Nephron (organoid): Measurements from ENCODE around the gene MAPRE3.

Experiments
- H3K27ac Mint-ChIP-seq, 3 experiments: 2 replicates each; pipeline ENCODE4 v1.8.0; 2020; ENCODE audit warnings: mixed read lengths in 3 of 3, mild to moderate bottlenecking in 2 of 3, moderate library complexity in 1 of 3
- H3K27me3 Mint-ChIP-seq: 2 replicates; pipeline ENCODE4 v1.8.0; 2021; ENCODE audit warnings: low read depth, mild to moderate bottlenecking, moderate library complexity, mixed read lengths
- H3K36me3 Mint-ChIP-seq: 2 replicates; pipeline ENCODE4 v1.8.0; 2020; ENCODE audit warnings: low read depth, mixed read lengths
- H3K4me1 Mint-ChIP-seq: 2 replicates; pipeline ENCODE4 v1.8.0; 2020; ENCODE audit warnings: mixed read lengths
- H3K4me3 Mint-ChIP-seq, 3 experiments: 2 replicates each; pipeline ENCODE4 v1.8.0; 2020; ENCODE audit warnings: mild to moderate bottlenecking in 3 of 3, mixed read lengths in 3 of 3, moderate library complexity in 2 of 3
- H3K9me3 Mint-ChIP-seq: 2 replicates; pipeline ENCODE4 v1.8.0; 2020; ENCODE audit warnings: mixed read lengths
- CTCF ChIP-seq, 3 experiments: fragments of 200-600 bp; sonication (generic); IDR thresholded peaks; one replicate each; pipeline ENCODE4 v1.5.0; 2021; ENCODE audit warnings: antibody characterized with exemption in 3 of 3; ENCODE audit not compliant: unreplicated experiment in 3 of 3

MAPRE3 gene

GRCh38 chr2:27010139-27010538, 39.7 kb downstream of the MAPRE3 start:
- Mint-ChIP-seq H3K27ac (no peak overlapping the region), H3K9me3 (no peaks in the 10 kb centered on the region), H3K4me1 (no peaks in the 10 kb centered on the region), H3K36me3 (peaks cover 5% of the 10 kb centered on the region), H3K4me3 (no peak overlapping the region), H3K27me3 (no peaks in the 10 kb centered on the region)
- no peak for TF ChIP-seq CTCF (IDR thresholded peaks at IDR 0.05; ENCODE audit: unreplicated experiment in 3 of 3)

- peaks cover 3% of the 10 kb centered on the region for H3K27me3 Mint-ChIP-seq
- peaks cover 20% of the 10 kb centered on the region for H3K4me1 Mint-ChIP-seq
- peaks cover 5% of the 10 kb centered on the region for H3K36me3 Mint-ChIP-seq
- no peak overlapping the region for H3K4me3 Mint-ChIP-seq
- H3K9me3 Mint-ChIP-seq: no peaks in the 10 kb centered on the region
- no peak overlapping the region for H3K27ac Mint-ChIP-seq
- TF ChIP-seq CTCF (IDR thresholded peaks at IDR 0.05; ENCODE audit: unreplicated experiment in 3 of 3): no peak
These were observed 43.3 kb downstream of the MAPRE3 start for GRCh38 chr2:27013738-27014137.

- Mint-ChIP-seq H3K36me3 (peaks cover 5% of the 10 kb centered on the region), H3K9me3 (no peaks in the 10 kb centered on the region), H3K27ac (peak overlapping the region in 1 of 3 experiments; percentile 78), H3K4me1 (peaks cover 26% of the 10 kb centered on the region), H3K4me3 (no peak overlapping the region), H3K27me3 (peaks cover 3% of the 10 kb centered on the region)
- TF ChIP-seq CTCF (IDR thresholded peaks at IDR 0.05; ENCODE audit: unreplicated experiment in 3 of 3): no peak
These were observed 44.5 kb downstream of the MAPRE3 start for GRCh38 chr2:27014771-27015433.

- peak; percentile 56 to 68 (median 57) for TF ChIP-seq CTCF (IDR thresholded peaks at IDR 0.05; ENCODE audit: unreplicated experiment in 3 of 3)
- H3K36me3 Mint-ChIP-seq: peaks cover 5% of the 10 kb centered on the region
- H3K4me1 Mint-ChIP-seq: peaks cover 44% of the 10 kb centered on the region
- no peaks in the 10 kb centered on the region for H3K9me3 Mint-ChIP-seq
- H3K27ac Mint-ChIP-seq: no peak overlapping the region
- peaks cover 7% of the 10 kb centered on the region for H3K27me3 Mint-ChIP-seq
- H3K4me3 Mint-ChIP-seq: no peak overlapping the region
These were observed 46.4 kb downstream of the MAPRE3 start for GRCh38 chr2:27016801-27017325.

- Mint-ChIP-seq H3K9me3 (no peaks in the 10 kb centered on the region), H3K4me1 (peaks cover 46% of the 10 kb centered on the region), H3K27ac (no peak overlapping the region), H3K36me3 (peaks cover 7% of the 10 kb centered on the region), H3K4me3 (no peak overlapping the region), H3K27me3 (peaks cover 7% of the 10 kb centered on the region)
- no peak for TF ChIP-seq CTCF (IDR thresholded peaks at IDR 0.05; ENCODE audit: unreplicated experiment in 3 of 3)
These were observed 47.7 kb downstream of the MAPRE3 start for GRCh38 chr2:27018142-27018541.

GRCh38 chr2:27019459-27019858, 49.0 kb downstream of the MAPRE3 start:
- TF ChIP-seq CTCF (IDR thresholded peaks at IDR 0.05; ENCODE audit: unreplicated experiment in 3 of 3): no peak
- peaks cover 11% of the 10 kb centered on the region for H3K36me3 Mint-ChIP-seq
- peak overlapping the region; percentile 26 to 37 (median 34) for H3K27ac Mint-ChIP-seq
- H3K27me3 Mint-ChIP-seq: peaks cover 7% of the 10 kb centered on the region
- H3K4me1 Mint-ChIP-seq: peaks cover 46% of the 10 kb centered on the region
- no peak overlapping the region for H3K4me3 Mint-ChIP-seq
- no peaks in the 10 kb centered on the region for H3K9me3 Mint-ChIP-seq
